Suprapubic skin (tissue), 4 donors: Measurements from ENCODE around the gene OR4C3. TPM values are rescaled to one million over a fixed set of nuclear protein-coding genes. Genes with fewer than 3 reads are reported as not detected.
"Not testable (repeated sequence)": the region's sequence is repeated elsewhere in the genome, so short reads cannot be mapped to it uniquely, and the experiment has no call there.

Experiments
- DNase-seq, 2 donors: peaks; one replicate each; pipeline ENCODE4 v3.0.0-alpha.2; 2019; ENCODE audit warnings: low spot score in 2 of 2
- H3K27ac ChIP-seq: fragments of 200-600 bp; sonication (generic); one replicate; pipeline ENCODE4 v1.5.1; 2019
- H3K27me3 ChIP-seq: fragments of 200-600 bp; sonication (generic); one replicate; pipeline ENCODE4 v1.5.1; 2019
- H3K36me3 ChIP-seq: fragments of 200-600 bp; sonication (generic); one replicate; pipeline ENCODE4 v1.5.1; 2019
- H3K4me1 ChIP-seq: fragments of 200-600 bp; sonication (generic); one replicate; pipeline ENCODE4 v1.5.1; 2019
- H3K4me3 ChIP-seq: fragments of 200-600 bp; sonication (generic); one replicate; pipeline ENCODE4 v1.5.1; 2019; ENCODE audit warnings: mild to moderate bottlenecking
- H3K9me3 ChIP-seq: fragments of 200-600 bp; sonication (generic); one replicate; pipeline ENCODE4 v1.5.1; 2019
- EP300 ChIP-seq: sonication (generic); formaldehyde crosslinking; IDR thresholded peaks from one replicate; pipeline ENCODE4 v1.6.1; 2017; ENCODE audit warnings: antibody characterized with exemption
- POLR2A ChIP-seq, 2 donors: fragments of 450-650 bp; IDR thresholded peaks; one replicate each; pipeline ENCODE4 v1.6.1; 2017; ENCODE audit warnings: antibody characterized with exemption in 2 of 2, mild to moderate bottlenecking in 2 of 2, moderate library complexity in 2 of 2
- POLR2AphosphoS5 ChIP-seq, 3 donors: sonication (generic); formaldehyde crosslinking; IDR thresholded peaks; one replicate each; pipeline ENCODE4 v1.6.1; 2017; ENCODE audit warnings: antibody characterized with exemption in 3 of 3
- WGBS: methylation state at CpG from one replicate; pipeline ENCODE4 v1.1.5; 2018; 5-methylcytosine and 5-hydroxymethylcytosine counted together
- total RNA-seq, 4 donors: library from RNA; depleted of rRNA; stranded (reverse); fragments of >200 nt; gene quantifications; one replicate each; pipeline ENCODE4 v1.1.0, GENCODE V29; 2016
- TF ChIP-seq, protein P1 (sequence below), 2 donors: fragments of 200-600 bp in 1 of 2; fragments of 450-650 bp in 1 of 2; sonication (generic) in 1 of 2; IDR thresholded peaks; one replicate each; pipeline ENCODE4 v1.5.1; 2016 to 2019; ENCODE audit warnings: antibody characterized with exemption in 2 of 2, mild to moderate bottlenecking in 1 of 2, moderate library complexity in 1 of 2

OR4C3 gene
- total RNA-seq, 4 donors from 2014 or later: not detected

DNA sequence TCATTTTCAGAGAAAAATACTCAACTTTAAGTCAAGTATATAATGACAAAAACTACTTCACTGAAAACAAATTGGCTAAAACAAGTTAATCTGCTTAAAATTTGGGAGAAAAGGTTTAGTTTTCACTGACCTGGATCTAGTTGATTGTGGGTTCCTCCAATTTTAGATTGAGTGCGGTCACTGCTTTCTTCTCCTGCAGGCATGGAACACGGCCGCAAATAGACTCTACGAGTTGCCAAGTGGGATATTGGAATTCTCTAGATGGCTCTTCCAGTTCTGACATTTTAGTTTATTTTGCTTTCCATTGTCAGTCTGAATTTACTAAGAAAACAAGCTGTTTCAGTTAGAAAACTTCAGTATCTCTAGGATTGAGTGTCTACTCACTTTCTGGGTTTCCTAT, 29.3 kb downstream of the OR4C3 start:
- H3K9me3 ChIP-seq: peaks cover 4% of the 10 kb centered on the region
- H3K4me1 ChIP-seq: no peaks in the 10 kb centered on the region
- no peak overlapping the region for H3K4me3 ChIP-seq
- H3K27me3 ChIP-seq: no peaks in the 10 kb centered on the region
- WGBS: 94% methylated on average over 4 of the region's 4 CpGs
- DNase-seq: no peak
- no peak overlapping the region for H3K27ac ChIP-seq
- TF ChIP-seq, protein P1, sequence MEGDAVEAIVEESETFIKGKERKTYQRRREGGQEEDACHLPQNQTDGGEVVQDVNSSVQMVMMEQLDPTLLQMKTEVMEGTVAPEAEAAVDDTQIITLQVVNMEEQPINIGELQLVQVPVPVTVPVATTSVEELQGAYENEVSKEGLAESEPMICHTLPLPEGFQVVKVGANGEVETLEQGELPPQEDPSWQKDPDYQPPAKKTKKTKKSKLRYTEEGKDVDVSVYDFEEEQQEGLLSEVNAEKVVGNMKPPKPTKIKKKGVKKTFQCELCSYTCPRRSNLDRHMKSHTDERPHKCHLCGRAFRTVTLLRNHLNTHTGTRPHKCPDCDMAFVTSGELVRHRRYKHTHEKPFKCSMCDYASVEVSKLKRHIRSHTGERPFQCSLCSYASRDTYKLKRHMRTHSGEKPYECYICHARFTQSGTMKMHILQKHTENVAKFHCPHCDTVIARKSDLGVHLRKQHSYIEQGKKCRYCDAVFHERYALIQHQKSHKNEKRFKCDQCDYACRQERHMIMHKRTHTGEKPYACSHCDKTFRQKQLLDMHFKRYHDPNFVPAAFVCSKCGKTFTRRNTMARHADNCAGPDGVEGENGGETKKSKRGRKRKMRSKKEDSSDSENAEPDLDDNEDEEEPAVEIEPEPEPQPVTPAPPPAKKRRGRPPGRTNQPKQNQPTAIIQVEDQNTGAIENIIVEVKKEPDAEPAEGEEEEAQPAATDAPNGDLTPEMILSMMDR (IDR thresholded peaks at IDR 0.05): no peak
- TF ChIP-seq POLR2AphosphoS5 (IDR thresholded peaks at IDR 0.05): no peak
- no peak for TF ChIP-seq POLR2A (IDR thresholded peaks at IDR 0.05)
- TF ChIP-seq EP300: no peak
- H3K36me3 ChIP-seq: no peaks in the 10 kb centered on the region

DNA sequence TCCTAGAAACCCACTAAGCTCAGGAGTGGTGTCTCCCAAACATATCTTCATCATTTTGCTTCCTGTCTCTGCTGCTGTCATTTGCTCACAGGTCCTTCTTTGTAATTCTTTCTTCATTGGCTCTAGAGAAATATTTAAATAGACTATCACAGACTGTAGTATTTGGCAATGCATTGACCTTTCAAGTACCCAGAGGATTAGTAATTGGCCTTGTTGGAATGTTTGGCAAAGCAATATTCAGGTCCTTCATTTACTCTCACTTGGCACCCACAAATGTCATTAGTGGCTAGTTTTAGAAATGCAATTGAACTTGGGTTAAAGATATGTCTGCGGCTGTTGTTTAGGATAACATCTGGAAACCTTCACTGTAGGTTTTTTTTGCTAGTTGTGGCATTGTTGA, 30.0 kb downstream of the OR4C3 start:
- H3K27me3 ChIP-seq: no peaks in the 10 kb centered on the region

DNA sequence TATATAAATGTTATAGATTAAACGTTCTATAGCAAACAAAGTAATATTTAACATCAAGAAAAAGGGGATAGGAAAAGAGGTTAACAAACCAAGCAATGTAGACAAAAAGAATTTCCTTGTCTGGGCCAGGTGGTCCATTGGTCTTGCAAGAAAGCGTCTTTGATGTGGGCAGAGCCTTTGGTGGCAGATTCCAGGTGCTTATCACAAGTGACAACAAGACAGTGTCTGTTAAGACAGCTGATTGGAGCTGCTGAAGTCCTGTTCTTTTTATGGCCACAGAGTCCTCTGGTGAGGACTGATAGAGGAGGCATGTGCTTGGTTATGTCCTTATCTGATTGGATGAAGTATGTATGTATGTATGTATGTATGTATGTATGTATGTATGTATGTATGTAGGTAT, 36.6 kb downstream of the OR4C3 start:
- H3K4me1 ChIP-seq, H3K4me3 ChIP-seq, DNase-seq, H3K27me3 ChIP-seq, H3K36me3 ChIP-seq, H3K27ac ChIP-seq, H3K9me3 ChIP-seq: not testable (repeated sequence)
- 56% methylated on average over 2 of the region's 2 CpGs for WGBS

More for the DNA sequence above, 30.0 kb downstream of the OR4C3 start:
- no peak overlapping the region for H3K4me3 ChIP-seq
- H3K36me3 ChIP-seq: no peaks in the 10 kb centered on the region
- no peaks in the 10 kb centered on the region for H3K4me1 ChIP-seq
- H3K27ac ChIP-seq: no peak overlapping the region
- H3K9me3 ChIP-seq: peaks cover 4% of the 10 kb centered on the region
- DNase-seq: no peak
- 100% methylated on average over 1 of the region's 1 CpG for WGBS
- TF ChIP-seq POLR2AphosphoS5 (IDR thresholded peaks at IDR 0.05): no peak
- no peak for TF ChIP-seq EP300
- TF ChIP-seq, protein P1 (IDR thresholded peaks at IDR 0.05): no peak
- TF ChIP-seq POLR2A (IDR thresholded peaks at IDR 0.05): no peak

DNA sequence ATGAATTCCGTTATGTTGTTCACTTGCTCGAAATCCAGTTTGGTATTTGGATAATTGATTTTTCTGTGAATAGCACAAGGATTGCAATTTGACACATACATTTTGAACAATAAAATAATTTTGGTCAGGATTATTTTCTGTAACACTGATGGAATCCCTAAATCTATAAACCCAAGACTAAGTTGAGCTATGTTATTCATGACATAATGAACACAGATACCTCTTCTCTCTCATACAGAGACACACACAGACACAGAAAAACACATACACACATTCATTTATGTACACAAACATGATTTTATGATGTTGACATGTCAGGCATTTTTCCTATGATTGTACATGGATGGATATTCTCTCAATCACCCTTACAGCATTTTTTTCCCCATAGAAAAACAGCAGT, 41.6 kb downstream of the OR4C3 start, which contains the start of gene OR4C5:
Gene OR4C5 (minus strand): TSS at position 101 of the 400 bp plus-strand sequence. CDS start 0 bp downstream, at position 101.
- Histone ChIP-seq H3K36me3 (no peaks in the 10 kb centered on the region), H3K9me3 (no peaks in the 10 kb centered on the region), H3K27me3 (no peaks in the 10 kb centered on the region), H3K27ac (no peak within 1 kb of the TSS), H3K4me1 (no peaks in the 10 kb centered on the region), H3K4me3 (no peak within 1 kb of the TSS)
- TF ChIP-seq POLR2A (IDR thresholded peaks at IDR 0.05) (no peak), EP300 (no peak), POLR2AphosphoS5 (IDR thresholded peaks at IDR 0.05) (no peak)
- TF ChIP-seq, protein P1 (IDR thresholded peaks at IDR 0.05): no peak
- WGBS: 77% methylated on average over 2 of the region's 2 CpGs
- DNase-seq: no peak

Other genes starting within 250 kb of the OR4C3 start
- gene OR4B1, start 108.1 kb upstream of the OR4C3 start, total RNA-seq: not detected
- not detected for gene OR4X2, start 79.8 kb upstream of the OR4C3 start, total RNA-seq
- gene OR4X1, start 61.1 kb upstream of the OR4C3 start, total RNA-seq: not detected
- gene OR4S1, start 18.7 kb upstream of the OR4C3 start, total RNA-seq: not detected
- not detected for gene OR4C5, start 41.5 kb downstream of the OR4C3 start, total RNA-seq
- gene OR4A47, start 163.9 kb downstream of the OR4C3 start, total RNA-seq: not detected